Neutrophil (primary cell): ENCODE data around the gene OR4E2.

Experiments used
- H3K27ac ChIP-seq: fragments of 200-600 bp; sonication (generic); 2 replicates; pipeline ENCODE4 v1.5.1; 2016; ENCODE audit warnings: mild to moderate bottlenecking, moderate library complexity
- H3K27me3 ChIP-seq: fragments of 200-600 bp; sonication (generic); 2 replicates; pipeline ENCODE4 v1.6.0; 2016; ENCODE audit warnings: mild to moderate bottlenecking
- H3K36me3 ChIP-seq: fragments of 200-600 bp; sonication (generic); 2 replicates; pipeline ENCODE4 v1.5.1; 2017
- H3K4me1 ChIP-seq, 2 experiments: fragments of 200-600 bp in 1 of 2; sonication (generic) in 1 of 2; 1 replicate in 1 of 2; 2 replicates in 1 of 2; pipeline versions ENCODE4 v1.5.1 to v1.6.1; 2013 to 2016; ENCODE audit warnings: low read depth in 1 of 2, low read length in 1 of 2, mild to moderate bottlenecking in 1 of 2, moderate library complexity in 1 of 2; ENCODE audit not compliant: control insufficient read depth in 1 of 2, insufficient read depth in 1 of 2
- H3K4me3 ChIP-seq, 2 experiments: fragments of 200-600 bp in 1 of 2; sonication (generic) in 1 of 2; 1 replicate in 1 of 2; 2 replicates in 1 of 2; pipeline ENCODE4 v1.5.1; 2013 to 2016; ENCODE audit warnings: low read depth in 1 of 2, low read length in 1 of 2, mild to moderate bottlenecking in 1 of 2, moderate library complexity in 1 of 2
- H3K9me3 ChIP-seq: fragments of 200-600 bp; sonication (generic); 2 replicates; pipeline ENCODE4 v1.5.1; 2016
- TF ChIP-seq, protein P1 (sequence below): fragments of 200-600 bp; sonication (generic); IDR thresholded peaks from 2 replicates; pipeline ENCODE4 v1.5.1; 2016; ENCODE audit warnings: antibody characterized with exemption

The OR4E2 gene

DNA sequence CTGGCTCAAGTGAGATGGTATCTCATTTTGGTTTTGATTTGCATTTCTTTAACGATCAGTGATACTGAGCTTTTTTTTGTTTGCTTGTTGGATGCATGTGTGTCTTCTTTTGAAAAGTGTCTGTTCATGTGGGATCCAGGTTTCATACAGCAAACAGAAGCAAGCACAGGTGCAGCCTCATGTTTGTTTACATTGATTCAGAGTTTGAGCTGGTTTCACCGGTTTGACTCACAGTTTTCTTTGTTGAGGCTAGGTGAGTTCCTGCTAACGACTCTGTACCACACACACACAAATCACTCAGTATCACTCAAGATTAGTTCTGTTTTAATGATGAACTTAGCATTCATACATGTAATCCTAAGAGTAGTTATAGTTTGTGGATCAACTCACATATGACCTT lies 22.6 kb upstream of the OR4E2 start:
- H3K27ac ChIP-seq = no peak overlapping the region
- no peaks in the 10 kb centered on the region for H3K27me3 ChIP-seq
- TF ChIP-seq, protein P1, sequence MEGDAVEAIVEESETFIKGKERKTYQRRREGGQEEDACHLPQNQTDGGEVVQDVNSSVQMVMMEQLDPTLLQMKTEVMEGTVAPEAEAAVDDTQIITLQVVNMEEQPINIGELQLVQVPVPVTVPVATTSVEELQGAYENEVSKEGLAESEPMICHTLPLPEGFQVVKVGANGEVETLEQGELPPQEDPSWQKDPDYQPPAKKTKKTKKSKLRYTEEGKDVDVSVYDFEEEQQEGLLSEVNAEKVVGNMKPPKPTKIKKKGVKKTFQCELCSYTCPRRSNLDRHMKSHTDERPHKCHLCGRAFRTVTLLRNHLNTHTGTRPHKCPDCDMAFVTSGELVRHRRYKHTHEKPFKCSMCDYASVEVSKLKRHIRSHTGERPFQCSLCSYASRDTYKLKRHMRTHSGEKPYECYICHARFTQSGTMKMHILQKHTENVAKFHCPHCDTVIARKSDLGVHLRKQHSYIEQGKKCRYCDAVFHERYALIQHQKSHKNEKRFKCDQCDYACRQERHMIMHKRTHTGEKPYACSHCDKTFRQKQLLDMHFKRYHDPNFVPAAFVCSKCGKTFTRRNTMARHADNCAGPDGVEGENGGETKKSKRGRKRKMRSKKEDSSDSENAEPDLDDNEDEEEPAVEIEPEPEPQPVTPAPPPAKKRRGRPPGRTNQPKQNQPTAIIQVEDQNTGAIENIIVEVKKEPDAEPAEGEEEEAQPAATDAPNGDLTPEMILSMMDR = no peak

DNA sequence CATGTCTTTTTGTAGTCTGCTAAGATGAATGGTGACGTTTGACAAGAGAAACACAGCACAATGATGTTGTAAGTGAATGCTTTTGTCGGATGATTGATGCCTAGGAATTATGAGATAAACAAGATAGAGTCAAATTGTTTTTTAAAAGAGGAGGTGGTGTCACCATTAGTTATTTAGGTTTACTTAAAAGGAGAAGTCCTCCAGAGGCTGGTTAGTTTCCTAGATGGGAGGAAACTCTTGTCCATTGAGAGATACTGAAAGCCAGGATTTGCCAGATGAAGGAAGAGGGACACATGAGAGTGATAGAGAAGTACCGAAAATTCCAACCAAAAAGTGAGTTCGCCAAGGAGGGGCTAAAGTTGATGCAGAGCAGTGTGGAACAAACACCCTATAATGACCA lies 18.8 kb upstream of the OR4E2 start, which contains the start of gene OR10G2:
Gene OR10G2 (minus strand): TSS at position 101 of the 400 bp plus-strand sequence. CDS start 98 bp downstream, at position 3.
- Histone ChIP-seq H3K27ac (no peak within 1 kb of the TSS), H3K27me3 (peaks cover 5% of the 10 kb centered on the region), H3K4me1 (no peaks in the 10 kb centered on the region), H3K9me3 (no peaks in the 10 kb centered on the region), H3K36me3 (no peaks in the 10 kb centered on the region), H3K4me3 (no peak within 1 kb of the TSS)
- TF ChIP-seq, protein P1 = no peak

More for the DNA sequence above, 22.6 kb upstream of the OR4E2 start:
- Histone ChIP-seq H3K4me3 (no peak overlapping the region), H3K4me1 (no peaks in the 10 kb centered on the region), H3K9me3 (no peaks in the 10 kb centered on the region), H3K36me3 (no peaks in the 10 kb centered on the region)

DNA sequence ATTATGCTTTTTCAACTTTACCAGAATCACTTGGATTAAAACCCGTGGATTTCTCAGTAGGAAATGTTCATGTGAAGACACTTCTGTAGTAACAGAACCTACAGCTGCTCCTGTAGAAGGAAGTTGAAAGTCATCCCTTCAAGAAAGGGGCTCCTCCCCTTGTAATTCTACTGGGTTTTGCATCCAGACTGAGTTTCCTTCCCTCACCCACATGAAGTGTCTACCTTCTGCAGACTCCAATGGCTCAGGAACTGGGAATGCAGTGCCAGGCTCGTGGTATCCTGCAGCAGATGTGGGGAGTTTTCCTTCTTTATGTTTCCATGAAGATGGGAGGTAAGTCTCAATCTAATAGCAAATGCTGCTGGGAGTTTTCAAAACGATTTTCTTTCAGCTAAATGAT lies 11.0 kb upstream of the OR4E2 start:
- Histone ChIP-seq H3K36me3 (no peaks in the 10 kb centered on the region), H3K4me3 (no peak overlapping the region), H3K9me3 (no peaks in the 10 kb centered on the region), H3K27me3 (peaks cover 4% of the 10 kb centered on the region), H3K27ac (no peak overlapping the region), H3K4me1 (no peaks in the 10 kb centered on the region)
- TF ChIP-seq, protein P1 = no peak

DNA sequence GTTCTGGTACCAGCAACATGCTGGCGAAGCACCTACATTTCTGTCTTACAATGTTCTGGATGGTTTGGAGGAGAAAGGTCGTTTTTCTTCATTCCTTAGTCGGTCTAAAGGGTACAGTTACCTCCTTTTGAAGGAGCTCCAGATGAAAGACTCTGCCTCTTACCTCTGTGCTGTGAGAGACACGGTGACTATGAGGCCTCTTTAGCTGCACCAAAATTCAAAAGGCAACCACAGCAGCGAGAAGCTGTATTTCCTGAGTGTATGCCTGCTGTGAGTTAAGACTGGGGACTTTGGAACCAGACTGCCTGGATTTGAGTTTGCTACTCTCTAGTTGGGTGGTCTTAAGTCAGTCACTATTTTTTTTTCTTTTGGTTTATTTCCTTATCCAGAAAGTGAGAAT lies 10.2 kb upstream of the OR4E2 start:
- Histone ChIP-seq H3K4me3 (no peak overlapping the region), H3K36me3 (no peaks in the 10 kb centered on the region), H3K27me3 (no peaks in the 10 kb centered on the region), H3K27ac (no peak overlapping the region), H3K4me1 (no peaks in the 10 kb centered on the region), H3K9me3 (no peaks in the 10 kb centered on the region)
- TF ChIP-seq, protein P1 = no peak

DNA sequence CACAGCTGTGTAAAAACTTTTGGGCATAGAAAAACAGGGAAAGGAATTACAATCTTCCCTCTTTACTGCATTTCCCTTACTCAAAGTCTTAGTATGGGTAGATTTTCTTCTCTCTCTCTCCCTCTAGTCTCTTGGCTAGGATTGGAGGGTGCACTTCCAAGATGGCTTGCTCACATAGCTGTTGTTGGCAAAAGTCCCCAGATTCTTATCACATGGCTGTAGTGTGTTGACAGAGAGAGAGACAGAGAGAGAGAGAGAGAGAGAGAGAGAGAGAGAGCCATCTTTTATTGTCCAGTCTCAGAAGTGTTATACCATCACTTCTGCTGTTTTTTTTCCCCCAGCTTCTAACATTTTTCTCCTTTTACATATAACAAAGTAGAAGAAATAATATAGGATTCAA lies 6.3 kb upstream of the OR4E2 start:
- no peak overlapping the region for H3K27ac ChIP-seq
- TF ChIP-seq, protein P1 = no peak
- no peaks in the 10 kb centered on the region for H3K27me3 ChIP-seq
- no peaks in the 10 kb centered on the region for H3K36me3 ChIP-seq
- H3K9me3 ChIP-seq = no peaks in the 10 kb centered on the region
- H3K4me1 ChIP-seq = no peaks in the 10 kb centered on the region
- no peak overlapping the region for H3K4me3 ChIP-seq
